MCF 10A (cell line): Measurements from ENCODE around the gene TPRX2. TPM values are rescaled to one million over a fixed set of nuclear protein-coding genes. Genes with fewer than 3 reads are reported as not detected.

Experiments
- BruUV-seq: library from RNA; stranded (reverse); fragments of 400-500 nt; replicated peaks from 2 replicates; lab custom pipeline; 2021; lab: Mats Ljungman, UMichigan
- CTCF ChIA-PET: fragments of 300-600 bp; sonication (Branson Sonifier 250); formaldehyde crosslinking; extraction: SDS; loops from one replicate; lab custom pipeline; 2021; ENCODE audit warnings: antibody characterized with exemption, inconsistent platforms; lab: Yijun Ruan, JAX
- POLR2A ChIA-PET: fragments of 300-600, 350-650 bp; sonication (Branson Sonifier 250); formaldehyde crosslinking; extraction: SDS; loops from one replicate; lab custom pipeline; 2020; ENCODE audit warnings: antibody characterized with exemption, inconsistent platforms; lab: Yijun Ruan, JAX
- DNase-seq: peaks from one replicate; pipeline ENCODE4 v3.0.0-alpha.2; 2018; ENCODE audit not compliant: unreplicated experiment
- H3K27ac Mint-ChIP-seq: one replicate; pipeline ENCODE4 v1.8.0; 2022; ENCODE audit warnings: mild to moderate bottlenecking, low read depth, mixed read lengths; ENCODE audit not compliant: unreplicated experiment
- H3K27me3 Mint-ChIP-seq: one replicate; pipeline ENCODE4 v1.8.0; 2022; ENCODE audit warnings: mixed read lengths; ENCODE audit not compliant: insufficient read depth, unreplicated experiment
- H3K36me3 Mint-ChIP-seq: one replicate; pipeline ENCODE4 v1.8.0; 2022; ENCODE audit warnings: mild to moderate bottlenecking, moderate library complexity, mixed read lengths; ENCODE audit not compliant: insufficient read depth, unreplicated experiment
- H3K4me1 Mint-ChIP-seq: one replicate; pipeline ENCODE4 v1.8.0; 2022; ENCODE audit warnings: mixed read lengths; ENCODE audit not compliant: insufficient read depth, unreplicated experiment
- H3K4me3 Mint-ChIP-seq: one replicate; pipeline ENCODE4 v1.8.0; 2022; ENCODE audit warnings: mild to moderate bottlenecking, moderate library complexity, mixed read lengths; ENCODE audit not compliant: unreplicated experiment
- H3K9me3 Mint-ChIP-seq: one replicate; pipeline ENCODE4 v1.8.0; 2022; ENCODE audit warnings: mixed read lengths; ENCODE audit not compliant: unreplicated experiment
- intact Hi-C: fragments of 100-400 bp; cut with micrococcal nuclease; formaldehyde crosslinking; loops from 2 replicates; pipeline ENCODE4 v1.14.1; 2022
- total RNA-seq: library from RNA; stranded (reverse); gene quantifications from 2 replicates; pipeline ENCODE4 v1.2.3, GENCODE V29; 2022
- TF ChIP-seq, protein P1 (sequence below): fragments of 200-600 bp; IDR thresholded peaks from one replicate; pipeline ENCODE4 v1.8.0; 2022; ENCODE audit warnings: antibody characterized with exemption, mild to moderate bottlenecking; ENCODE audit not compliant: unreplicated experiment

TPRX2 gene
- total RNA-seq, 1 experiment from 2014 or later, result not detected

DNA sequence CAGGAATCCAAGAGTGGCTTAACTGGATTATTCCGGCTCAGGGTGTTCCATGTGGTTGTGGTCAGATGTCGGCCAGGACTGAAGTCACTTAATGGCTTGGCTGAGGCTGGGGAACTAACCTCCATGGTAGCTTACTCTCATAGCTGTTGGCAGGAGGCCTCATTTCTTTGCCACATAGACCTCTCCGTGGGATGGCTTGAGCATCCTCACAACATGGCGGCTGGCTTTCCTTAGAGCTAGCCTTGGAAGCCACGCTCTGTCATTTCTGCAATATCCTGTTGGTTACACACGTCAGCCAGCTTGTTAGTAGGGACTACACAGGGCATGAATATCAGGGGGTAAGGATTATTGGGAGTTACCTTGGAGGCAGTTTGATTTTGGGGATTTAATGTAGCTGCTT, 32.2 kb upstream of the TPRX2 start:
- DNase-seq, result no peak
- BruUV-seq, result no TSS peak
- H3K27me3 Mint-ChIP-seq, result no peaks in the 10 kb centered on the region
- H3K9me3 Mint-ChIP-seq, result no peaks in the 10 kb centered on the region
- no peak overlapping the region for H3K27ac Mint-ChIP-seq
- no peaks in the 10 kb centered on the region for H3K4me1 Mint-ChIP-seq
- no peak overlapping the region for H3K4me3 Mint-ChIP-seq
- POLR2A ChIA-PET, result no interaction called here
- no peaks in the 10 kb centered on the region for H3K36me3 Mint-ChIP-seq
- CTCF ChIA-PET, result no interaction called here
- intact Hi-C loops, result no loop called here
- TF ChIP-seq, protein P1, sequence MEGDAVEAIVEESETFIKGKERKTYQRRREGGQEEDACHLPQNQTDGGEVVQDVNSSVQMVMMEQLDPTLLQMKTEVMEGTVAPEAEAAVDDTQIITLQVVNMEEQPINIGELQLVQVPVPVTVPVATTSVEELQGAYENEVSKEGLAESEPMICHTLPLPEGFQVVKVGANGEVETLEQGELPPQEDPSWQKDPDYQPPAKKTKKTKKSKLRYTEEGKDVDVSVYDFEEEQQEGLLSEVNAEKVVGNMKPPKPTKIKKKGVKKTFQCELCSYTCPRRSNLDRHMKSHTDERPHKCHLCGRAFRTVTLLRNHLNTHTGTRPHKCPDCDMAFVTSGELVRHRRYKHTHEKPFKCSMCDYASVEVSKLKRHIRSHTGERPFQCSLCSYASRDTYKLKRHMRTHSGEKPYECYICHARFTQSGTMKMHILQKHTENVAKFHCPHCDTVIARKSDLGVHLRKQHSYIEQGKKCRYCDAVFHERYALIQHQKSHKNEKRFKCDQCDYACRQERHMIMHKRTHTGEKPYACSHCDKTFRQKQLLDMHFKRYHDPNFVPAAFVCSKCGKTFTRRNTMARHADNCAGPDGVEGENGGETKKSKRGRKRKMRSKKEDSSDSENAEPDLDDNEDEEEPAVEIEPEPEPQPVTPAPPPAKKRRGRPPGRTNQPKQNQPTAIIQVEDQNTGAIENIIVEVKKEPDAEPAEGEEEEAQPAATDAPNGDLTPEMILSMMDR, result no peak

DNA sequence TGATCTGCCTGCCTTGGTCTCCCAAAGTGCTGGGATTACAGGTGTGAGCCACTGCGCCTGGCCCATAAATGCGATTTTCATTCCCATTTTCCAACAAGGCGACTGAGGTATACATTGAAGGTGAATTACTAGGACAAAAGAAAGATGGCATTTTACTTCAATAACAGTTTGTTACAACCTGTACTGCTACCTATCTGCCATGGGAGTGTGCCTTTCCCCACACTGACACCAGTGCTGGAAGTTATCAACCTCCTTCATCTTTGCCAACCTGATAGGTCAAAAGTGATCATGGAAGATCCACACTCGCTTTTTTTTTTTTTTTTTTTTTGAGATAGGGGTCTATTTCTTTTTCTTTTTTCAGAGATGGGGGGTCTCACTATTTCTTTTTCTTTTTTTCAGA, 26.3 kb upstream of the TPRX2 start:
- Mint-ChIP-seq H3K27ac (no peak overlapping the region), H3K27me3 (no peaks in the 10 kb centered on the region), H3K4me1 (no peaks in the 10 kb centered on the region), H3K9me3 (no peaks in the 10 kb centered on the region), H3K36me3 (no peaks in the 10 kb centered on the region), H3K4me3 (no peak overlapping the region)
- intact Hi-C loops, result no loop called here
- TF ChIP-seq, protein P1, result no peak
- BruUV-seq, result no TSS peak
- POLR2A ChIA-PET, result no interaction called here
- DNase-seq, result no peak
- CTCF ChIA-PET, result no interaction called here

DNA sequence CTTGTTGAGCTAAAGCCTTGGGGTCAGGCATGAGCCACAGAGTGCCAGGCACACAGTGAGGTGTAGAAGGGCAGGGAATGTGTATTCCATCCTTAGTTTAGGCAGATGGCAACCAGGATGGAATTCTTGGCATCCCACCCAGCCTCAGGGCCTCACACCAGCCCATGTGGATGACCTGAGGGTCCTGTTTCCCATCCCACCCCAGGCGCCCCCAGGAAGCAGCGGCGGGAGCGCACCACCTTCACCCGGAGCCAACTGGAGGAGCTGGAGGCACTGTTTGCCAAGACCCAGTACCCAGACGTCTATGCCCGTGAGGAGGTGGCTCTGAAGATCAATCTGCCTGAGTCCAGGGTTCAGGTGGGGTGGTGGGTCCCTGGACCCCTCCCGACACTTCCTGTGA, 23.0 kb upstream of the TPRX2 start:
- TF ChIP-seq, protein P1, result no peak
- Mint-ChIP-seq H3K4me1 (no peaks in the 10 kb centered on the region), H3K9me3 (no peaks in the 10 kb centered on the region), H3K36me3 (no peaks in the 10 kb centered on the region), H3K27ac (no peak overlapping the region), H3K4me3 (no peak overlapping the region), H3K27me3 (no peaks in the 10 kb centered on the region)
- ChIA-PET POLR2A (no interaction called here), CTCF (interaction anchor here (1.8 kb wide), 1 partner anchor 28 kb away, joined by 8 read pairs; no protein-coding TSS in a partner anchor)
- BruUV-seq, result no TSS peak
- intact Hi-C loops, result no loop called here
- no peak for DNase-seq

DNA sequence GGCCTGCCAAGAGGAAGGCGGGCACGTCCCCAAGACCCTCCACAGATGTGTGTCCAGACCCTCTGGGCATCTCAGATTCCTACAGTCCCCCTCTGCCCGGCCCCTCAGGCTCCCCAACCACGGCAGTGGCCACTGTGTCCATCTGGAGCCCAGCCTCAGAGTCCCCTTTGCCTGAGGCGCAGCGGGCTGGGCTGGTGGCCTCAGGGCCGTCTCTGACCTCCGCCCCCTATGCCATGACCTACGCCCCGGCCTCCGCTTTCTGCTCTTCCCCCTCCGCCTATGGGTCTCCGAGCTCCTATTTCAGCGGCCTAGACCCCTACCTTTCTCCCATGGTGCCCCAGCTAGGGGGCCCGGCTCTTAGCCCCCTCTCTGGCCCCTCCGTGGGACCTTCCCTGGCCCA, 19.6 kb upstream of the TPRX2 start:
- Mint-ChIP-seq H3K4me3 (no peak overlapping the region), H3K27me3 (peaks cover 23% of the 10 kb centered on the region), H3K27ac (no peak overlapping the region), H3K4me1 (no peaks in the 10 kb centered on the region), H3K36me3 (no peaks in the 10 kb centered on the region), H3K9me3 (no peaks in the 10 kb centered on the region)
- TF ChIP-seq, protein P1, result no peak
- BruUV-seq, result no TSS peak
- intact Hi-C loops, result no loop called here
- POLR2A ChIA-PET, result no interaction called here
- DNase-seq, result no peak
- CTCF ChIA-PET, result interaction anchor here (0.7 kb wide), 1 partner anchor 24 kb away, joined by 6 read pairs; no protein-coding TSS in a partner anchor
